Naive thymus-derived CD4-positive, alpha-beta T cell (primary cell): ENCODE measurements around the gene ZNF490. TPM values are rescaled to one million over a fixed set of nuclear protein-coding genes. Genes with fewer than 3 reads are reported as not detected.
A peak's percentile ranks its signal among the peaks of the same experiment; 100 is the strongest.
"Not testable (repeated sequence)": the region's sequence is repeated elsewhere in the genome, so short reads cannot be mapped to it uniquely, and the experiment has no call there.

Experiments used
- ATAC-seq: fragments of 150-1000 bp; cut with Tn5 transposase; 2 replicates; pipeline ENCODE4 v1.10.0; 2021; ENCODE audit warnings: mild to moderate bottlenecking, moderate library complexity
- CTCF ChIA-PET: fragments of 350-600 bp; sonication (Branson Sonifier 250); formaldehyde crosslinking; loops from one replicate; lab custom pipeline; 2021; ENCODE audit warnings: antibody characterized with exemption; lab: Charles Lee
- POLR2A ChIA-PET: fragments of 350-600 bp; sonication (Branson Sonifier 250); formaldehyde crosslinking; loops from one replicate; lab custom pipeline; 2021; ENCODE audit warnings: antibody characterized with exemption, inconsistent platforms; lab: Charles Lee
- DNase-seq, 9 donors: peaks; one replicate each; pipeline versions ENCODE4 v3.0.0 to v3.0.0-alpha.2; 2020 to 2022; ENCODE audit warnings: mixed read lengths in 1 of 9
- H3K27ac ChIP-seq: one replicate; pipeline ENCODE4 v1.7.0; 2013; ENCODE audit warnings: mild to moderate bottlenecking, low read depth, low read length, moderate library complexity
- H3K27me3 ChIP-seq, 2 donors: one replicate each; pipeline ENCODE4 v1.7.0; 2013; ENCODE audit warnings: low read length in 2 of 2, mild to moderate bottlenecking in 2 of 2, moderate library complexity in 2 of 2; ENCODE audit not compliant: control insufficient read depth in 2 of 2, insufficient read depth in 2 of 2
- H3K36me3 ChIP-seq, 3 experiments: 1 replicate in 2 of 3; 2 replicates in 1 of 3; pipeline ENCODE4 v1.7.0; 2013; ENCODE audit warnings: low read length in 3 of 3, mild to moderate bottlenecking in 3 of 3, moderate library complexity in 1 of 3; ENCODE audit not compliant: insufficient read depth in 3 of 3, control insufficient read depth in 2 of 3
- H3K4me1 ChIP-seq, 2 donors: one replicate each; pipeline ENCODE4 v1.7.0; 2013; ENCODE audit warnings: low read length in 2 of 2, mild to moderate bottlenecking in 2 of 2, moderate library complexity in 1 of 2; ENCODE audit not compliant: control insufficient read depth in 2 of 2, insufficient read depth in 2 of 2
- H3K4me3 ChIP-seq: 2 replicates; pipeline ENCODE4 v1.7.0; 2013; ENCODE audit warnings: mild to moderate bottlenecking, low read length
- H3K9me3 ChIP-seq, 3 experiments: 1 replicate in 2 of 3; 2 replicates in 1 of 3; pipeline ENCODE4 v1.7.0; 2013; ENCODE audit warnings: low read length in 3 of 3; ENCODE audit not compliant: control insufficient read depth in 2 of 3
- H3K27ac Mint-ChIP-seq, 9 donors: one replicate each; pipeline ENCODE4 v1.8.0; 2020 to 2022; ENCODE audit warnings: mixed read lengths in 9 of 9, mild to moderate bottlenecking in 8 of 9, moderate library complexity in 5 of 9, inconsistent platforms in 2 of 9
- H3K27me3 Mint-ChIP-seq, 5 donors: one replicate each; pipeline ENCODE4 v1.8.0; 2021 to 2022; ENCODE audit warnings: mixed read lengths in 5 of 5, mild to moderate bottlenecking in 1 of 5
- H3K36me3 Mint-ChIP-seq, 5 donors: one replicate each; pipeline ENCODE4 v1.8.0; 2020 to 2022; ENCODE audit warnings: mixed read lengths in 5 of 5, mild to moderate bottlenecking in 3 of 5, inconsistent platforms in 1 of 5
- H3K4me1 Mint-ChIP-seq, 7 donors: one replicate each; pipeline ENCODE4 v1.8.0; 2020 to 2022; ENCODE audit warnings: mixed read lengths in 7 of 7, mild to moderate bottlenecking in 3 of 7, inconsistent platforms in 1 of 7
- H3K4me3 Mint-ChIP-seq, 10 donors: one replicate each; pipeline ENCODE4 v1.8.0; 2020 to 2022; ENCODE audit warnings: mild to moderate bottlenecking in 10 of 10, mixed read lengths in 10 of 10, moderate library complexity in 6 of 10, inconsistent platforms in 2 of 10
- H3K9me3 Mint-ChIP-seq, 11 donors: one replicate each; pipeline ENCODE4 v1.8.0; 2020 to 2022; ENCODE audit warnings: mixed read lengths in 11 of 11, mild to moderate bottlenecking in 4 of 11, inconsistent platforms in 1 of 11, moderate library complexity in 1 of 11
- intact Hi-C, 2 donors: fragments of 100-400 bp; cut with micrococcal nuclease; formaldehyde crosslinking; loops; one replicate each; pipeline ENCODE4 v1.15.1; 2023
- polyA plus RNA-seq, 2 donors: library from polyadenylated mRNA; unstranded; fragments of 300-500 nt; fragmentation: Illumina TruSeq; gene quantifications; one replicate each; pipeline ENCODE4 v1.2.3, GENCODE V29; 2021
- total RNA-seq, 6 experiments: library from RNA in 5 of 6; stranded (reverse) in 5 of 6; gene quantifications; 1 replicate in 5 of 6; 2 replicates in 1 of 6; pipeline ENCODE4 v1.2.3 and lab custom pipeline; 2021 to 2026

ZNF490 gene
- total and polyA plus RNA-seq, 7 experiments from 2014 or later, result 4.6 to 14.9 (median 10.9) TPM

DNA sequence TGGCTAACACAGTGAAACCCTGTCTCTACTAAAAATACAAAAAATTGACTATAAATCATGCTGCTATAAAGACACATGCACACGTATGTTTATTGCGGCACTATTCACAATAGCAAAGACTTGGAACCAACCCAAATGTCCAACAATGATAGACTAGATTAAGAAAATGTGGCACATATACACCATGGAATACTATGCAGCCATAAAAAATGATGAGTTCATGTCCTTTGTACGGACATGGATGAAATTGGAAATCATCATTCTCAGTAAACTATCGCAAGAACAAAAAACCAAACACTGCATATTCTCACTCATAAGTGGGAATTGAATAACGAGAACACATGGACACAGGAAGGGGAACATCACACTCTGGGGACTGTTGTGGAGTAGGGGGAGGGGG, 44.2 kb downstream of the ZNF490 start:
- H3K36me3 Mint-ChIP-seq, H3K4me1 Mint-ChIP-seq, H3K27me3 Mint-ChIP-seq, H3K9me3 Mint-ChIP-seq, H3K36me3 ChIP-seq, H3K4me1 ChIP-seq, H3K27me3 ChIP-seq, intact Hi-C loops, H3K9me3 ChIP-seq, H3K27ac Mint-ChIP-seq, ATAC-seq, H3K4me3 Mint-ChIP-seq, DNase-seq, H3K4me3 ChIP-seq, H3K27ac ChIP-seq: not testable (repeated sequence)
- CTCF ChIA-PET, result interaction anchor here (0.7 kb wide), 1 partner anchor 23 kb away, joined by 6 read pairs; no protein-coding TSS in a partner anchor
- POLR2A ChIA-PET, result interaction anchor here (0.7 kb wide), 1 partner anchor 21 kb away, joined by 3 read pairs; no protein-coding TSS in a partner anchor

DNA sequence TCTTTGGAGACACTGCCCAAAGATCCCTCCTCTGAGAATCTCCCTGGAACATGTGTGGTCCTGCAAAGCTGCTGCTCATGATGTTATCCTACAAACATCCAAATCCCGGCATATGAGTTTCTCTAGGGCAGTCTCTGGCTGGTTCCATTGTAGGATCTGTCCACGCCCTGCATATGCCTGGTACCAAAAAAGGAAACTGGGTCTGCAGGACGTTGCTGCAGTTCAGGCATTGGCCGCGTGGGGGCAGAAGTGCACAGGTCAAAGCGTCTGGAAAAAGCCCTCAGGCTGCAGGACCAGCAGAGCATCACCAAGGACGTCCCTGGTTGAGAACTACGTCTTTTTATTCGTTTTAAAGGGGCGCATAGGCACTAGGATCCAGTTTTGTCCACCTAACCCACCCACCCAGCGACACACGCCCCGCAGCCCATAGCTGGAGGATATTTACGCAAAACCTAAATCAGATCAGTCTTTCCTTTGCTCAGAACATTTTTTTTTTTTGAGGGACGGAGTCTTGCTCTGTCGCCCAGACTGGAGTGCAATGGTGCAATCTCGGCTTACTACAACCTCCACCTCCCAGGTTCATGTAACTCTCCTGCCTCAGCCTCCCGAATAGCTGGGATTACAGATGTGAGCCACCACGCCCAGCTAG, 46.5 kb downstream of the ZNF490 start:
- no peaks in the 10 kb centered on the region for H3K27me3 Mint-ChIP-seq
- Histone ChIP-seq H3K27me3 (no peaks in the 10 kb centered on the region), H3K27ac (no peak overlapping the region), H3K9me3 (no peaks in the 10 kb centered on the region), H3K4me1 (no peaks in the 10 kb centered on the region), H3K36me3 (no peaks in the 10 kb centered on the region), H3K4me3 (no peak overlapping the region)
- peak; percentile 79 to 96 (median 88) for DNase-seq
- ChIA-PET CTCF (interaction anchor here (0.6 to 3.1 kb wide), 13 partner anchors 12 to 196 kb away, joined by 3 to 32 read pairs (median 4); a partner anchor contains a TSS), POLR2A (interaction anchor here (0.7 to 1.7 kb wide), 7 partner anchors 11 to 115 kb away, joined by 3 to 5 read pairs (median 3); partner anchors contain the start of genes MAN2B1 and WDR83)
- intact Hi-C loops, result loop anchor here (1.0 to 2.0 kb wide), 9 partner anchors 13 to 362 kb away; partner anchors contain the start of genes ZNF490 (in 2 of the 2), ZNF791 (in 2 of the 2) and ZNF564 (in 1 of the 2)
- peak overlapping the region in 2 of 9 donors; percentile 3 to 51 for H3K27ac Mint-ChIP-seq
- no peaks in the 10 kb centered on the region for H3K36me3 Mint-ChIP-seq
- no peaks in the 10 kb centered on the region for H3K9me3 Mint-ChIP-seq
- H3K4me3 Mint-ChIP-seq, result peak overlapping the region in 1 of 10 donors; percentile 33
- peak; percentile 100 for ATAC-seq
- H3K4me1 Mint-ChIP-seq, result peaks cover 0 to 6% (median 5%) of the 10 kb centered on the region in 7 donors

DNA sequence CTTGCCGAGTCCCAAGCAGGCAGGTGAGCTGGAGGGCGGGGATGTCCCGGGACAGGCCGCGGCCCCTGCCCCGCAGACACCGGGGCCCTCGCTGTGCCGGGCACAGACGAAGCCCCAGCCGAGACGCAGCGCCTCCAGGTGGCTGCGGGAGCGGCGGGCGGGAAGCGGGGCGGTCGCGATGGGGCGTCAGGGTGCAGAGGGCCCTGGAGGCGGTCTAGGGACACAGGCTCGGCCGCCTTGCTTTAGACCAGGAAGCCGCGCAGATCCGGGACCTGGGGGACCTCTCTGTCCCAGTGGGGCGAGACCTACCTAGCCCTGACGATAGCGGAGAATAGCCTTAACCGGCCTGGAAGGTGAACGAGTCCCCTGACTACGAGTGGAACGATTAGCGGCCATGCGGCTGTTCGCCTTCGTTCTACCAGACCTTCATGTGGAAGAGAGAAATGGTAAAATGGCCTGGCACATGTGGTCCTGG, 55.1 kb downstream of the ZNF490 start:
- peaks cover 0 to 1% (median 0%) of the 10 kb centered on the region in 11 donors for H3K9me3 Mint-ChIP-seq
- H3K27me3 ChIP-seq, result no peaks in the 10 kb centered on the region
- DNase-seq (no peak), ATAC-seq (no peak)
- CTCF ChIA-PET, result interaction anchor here (0.6 kb wide), 1 partner anchor 178 kb away, joined by 7 read pairs; no protein-coding TSS in a partner anchor
- peaks cover 0 to 8% of the 10 kb centered on the region in 2 donors for H3K4me1 ChIP-seq
- intact Hi-C loops, result no loop called here
- no peak overlapping the region for H3K4me3 ChIP-seq
- H3K36me3 Mint-ChIP-seq, result peaks cover 0 to 9% (median 0%) of the 10 kb centered on the region in 5 donors
- peaks cover under 1 to 22% (median 19%) of the 10 kb centered on the region in 7 donors for H3K4me1 Mint-ChIP-seq
- H3K27me3 Mint-ChIP-seq, result peaks cover 0 to 4% (median 0%) of the 10 kb centered on the region in 5 donors
- no peaks in the 10 kb centered on the region for H3K9me3 ChIP-seq
- no peak overlapping the region for H3K27ac Mint-ChIP-seq
- H3K4me3 Mint-ChIP-seq, result peak overlapping the region in 1 of 10 donors; percentile 8
- POLR2A ChIA-PET, result no interaction called here
- H3K27ac ChIP-seq, result no peak overlapping the region
- peaks cover 0 to 6% (median 0%) of the 10 kb centered on the region in 3 experiments for H3K36me3 ChIP-seq

DNA sequence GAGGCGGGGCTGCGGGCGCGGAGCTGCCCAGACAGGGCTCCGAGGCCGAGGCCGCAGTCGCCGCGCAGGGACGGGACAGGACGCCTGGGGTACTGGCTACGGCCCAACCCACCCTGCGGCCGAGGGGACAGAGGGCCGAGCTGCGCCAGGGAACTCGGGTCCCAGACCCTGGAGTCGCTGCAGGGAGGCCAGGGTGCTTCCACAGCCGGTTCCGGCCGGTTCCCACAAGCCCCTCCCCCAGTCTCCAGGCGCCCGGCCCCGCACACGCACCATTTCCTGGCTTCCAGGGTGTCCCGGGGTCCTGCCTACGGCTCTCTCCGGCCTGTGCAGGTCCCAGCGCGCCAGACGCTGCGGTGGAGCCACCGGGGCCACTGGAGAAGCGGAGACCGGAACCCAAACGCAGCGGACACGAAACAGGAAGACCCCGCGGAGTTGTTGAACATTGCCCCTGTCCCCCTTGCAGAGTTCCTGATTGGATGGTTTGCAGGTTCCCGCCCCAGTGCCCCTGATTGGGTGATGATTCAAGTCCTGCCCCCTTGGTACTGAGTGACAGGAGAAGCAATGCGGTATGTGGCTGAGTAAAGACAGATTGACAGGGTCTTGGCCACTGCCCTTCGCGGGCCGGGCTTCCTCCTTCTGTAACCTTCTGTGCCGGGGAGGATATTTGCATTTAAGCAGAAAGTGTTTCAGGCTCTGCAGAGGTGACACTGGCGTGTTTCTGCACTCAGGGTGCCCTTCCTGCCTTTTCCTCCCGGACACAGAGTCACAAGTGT, 59.4 kb downstream of the ZNF490 start, which contains the start of gene ZNF564:
Gene ZNF564 (minus strand): TSS at position 423 of the 773 bp plus-strand sequence. CDS start 150 bp downstream, at position 273.
- ChIA-PET POLR2A (interaction anchor here (0.6 to 2.1 kb wide), 14 partner anchors 9 to 586 kb away, joined by 3 to 9 read pairs (median 4); partner anchors contain the start of genes FBXW9, ZNF443, ZNF563 and ZNF763), CTCF (interaction anchor here (0.6 to 1.4 kb wide), 5 partner anchors 12 to 350 kb away, joined by 3 to 5 read pairs (median 4); no protein-coding TSS in a partner anchor)
- peaks cover 3 to 38% (median 14%) of the 10 kb centered on the region in 5 donors for H3K36me3 Mint-ChIP-seq
- Histone ChIP-seq H3K9me3 (no peaks in the 10 kb centered on the region), H3K4me3 (peak within 1 kb of the TSS; percentile 88), H3K4me1 (peaks cover 8 to 28% of the 10 kb centered on the region in 2 donors), H3K27ac (peak within 1 kb of the TSS; percentile 90), H3K36me3 (peaks cover 0 to 6% (median 0%) of the 10 kb centered on the region in 3 experiments), H3K27me3 (no peaks in the 10 kb centered on the region)
- peak within 1 kb of the TSS; percentile 92 to 98 (median 95) for H3K27ac Mint-ChIP-seq
- ATAC-seq, result peak; percentile 99
- intact Hi-C loops, result loop anchor here (1.0 to 5.0 kb wide), 22 partner anchors 13 to 629 kb away; partner anchors contain the start of genes ZNF136 (in 2 of the 2), ZNF44 (in 2 of the 2), ZNF443 (in 2 of the 2) and ZNF490 (in 2 of the 2)
- H3K9me3 Mint-ChIP-seq, result peaks cover 0 to 4% (median 0%) of the 10 kb centered on the region in 11 donors
- DNase-seq, result peak; percentile 74 to 97 (median 95)
- peaks cover 0 to 4% (median 0%) of the 10 kb centered on the region in 5 donors for H3K27me3 Mint-ChIP-seq
- H3K4me3 Mint-ChIP-seq, result peak within 1 kb of the TSS; percentile 89 to 100 (median 98)
- peaks cover 29 to 55% (median 47%) of the 10 kb centered on the region in 7 donors for H3K4me1 Mint-ChIP-seq

DNA sequence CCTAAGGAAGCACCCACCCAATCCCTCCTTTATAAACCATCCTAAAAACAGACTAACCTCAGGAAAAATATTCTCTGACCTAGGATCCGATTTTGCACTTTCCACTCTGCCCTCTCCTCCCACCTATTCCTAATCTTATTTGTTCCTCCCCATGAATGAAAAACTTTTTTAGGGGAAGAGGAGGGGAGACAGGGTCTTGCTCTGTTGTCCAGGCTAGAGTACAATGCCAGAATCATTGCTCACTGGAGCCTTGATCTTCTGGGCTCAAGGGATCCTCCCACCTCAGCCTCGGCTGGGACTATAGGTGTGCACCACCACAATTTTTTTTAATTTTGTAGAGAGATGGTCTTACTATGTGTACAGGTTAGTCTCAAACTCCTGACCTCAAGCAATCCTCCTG, 63.7 kb downstream of the ZNF490 start:
- H3K27ac ChIP-seq, result no peak overlapping the region
- peaks cover 0 to 26% (median 0%) of the 10 kb centered on the region in 3 experiments for H3K36me3 ChIP-seq
- ChIA-PET POLR2A (interaction anchor here (0.7 kb wide), 1 partner anchor 22 kb away, joined by 12 read pairs; no protein-coding TSS in a partner anchor), CTCF (no interaction called here)
- peaks cover 8 to 23% of the 10 kb centered on the region in 2 donors for H3K4me1 ChIP-seq
- H3K4me3 ChIP-seq, result no peak overlapping the region
- H3K9me3 ChIP-seq, result no peaks in the 10 kb centered on the region
- H3K27me3 ChIP-seq, result no peaks in the 10 kb centered on the region
- Mint-ChIP-seq H3K27ac (peak overlapping the region in 5 of 9 donors; percentile 26 to 67 (median 48)), H3K4me3 (peak overlapping the region in 4 of 10 donors; percentile 25 to 36 (median 32)), H3K36me3 (peaks cover 20 to 69% (median 43%) of the 10 kb centered on the region in 5 donors), H3K27me3 (no peaks in the 10 kb centered on the region), H3K9me3 (peaks cover 0 to 28% (median 5%) of the 10 kb centered on the region in 11 donors), H3K4me1 (peaks cover 28 to 71% (median 63%) of the 10 kb centered on the region in 7 donors)
- intact Hi-C loops, result no loop called here
- DNase-seq (no peak), ATAC-seq (no peak)
